ENCODE data around the gene ETS2.

The ETS2 gene

GRCh38 chr21:38863843-38864363 is 58.2 kb downstream of the ETS2 start:
- Histone ChIP-seq H3F3A (ENCODE audit: insufficient read depth) (no peaks in the 10 kb centered on the region), H3K9ac (ENCODE audit: low read length) (no peak overlapping the region), H3K27ac (ENCODE audit: low read depth, low read length) (no peak overlapping the region), H3K79me2 (ENCODE audit: insufficient read depth, low read length) (no peaks in the 10 kb centered on the region), H3K27me3 (ENCODE audit: low read length) (no peaks in the 10 kb centered on the region), H2AFZ (ENCODE audit: low read depth, low read length, severe bottlenecking) (no peak overlapping the region), H3K9me3 (ENCODE audit: insufficient read depth, low read length) (no peaks in the 10 kb centered on the region), H3K9me2 (replicated peaks; ENCODE audit: insufficient read depth, low read length) (no peaks in the 10 kb centered on the region), H3K36me3 (ENCODE audit: low read length) (no peaks in the 10 kb centered on the region), H3K4me3 (ENCODE audit: insufficient read depth, low read length, poor library complexity, severe bottlenecking) (no peak overlapping the region), H3K4me2 (ENCODE audit: low read depth, low read length, poor library complexity, severe bottlenecking) (no peak overlapping the region), H4K20me1 (ENCODE audit: low read depth, low read length) (no peaks in the 10 kb centered on the region)
- TF ChIP-seq EZH2phosphoT487 (conservative IDR thresholded peaks at IDR 0.05; ENCODE audit: low read length) = no peak
- TF ChIP-seq, protein P1, sequence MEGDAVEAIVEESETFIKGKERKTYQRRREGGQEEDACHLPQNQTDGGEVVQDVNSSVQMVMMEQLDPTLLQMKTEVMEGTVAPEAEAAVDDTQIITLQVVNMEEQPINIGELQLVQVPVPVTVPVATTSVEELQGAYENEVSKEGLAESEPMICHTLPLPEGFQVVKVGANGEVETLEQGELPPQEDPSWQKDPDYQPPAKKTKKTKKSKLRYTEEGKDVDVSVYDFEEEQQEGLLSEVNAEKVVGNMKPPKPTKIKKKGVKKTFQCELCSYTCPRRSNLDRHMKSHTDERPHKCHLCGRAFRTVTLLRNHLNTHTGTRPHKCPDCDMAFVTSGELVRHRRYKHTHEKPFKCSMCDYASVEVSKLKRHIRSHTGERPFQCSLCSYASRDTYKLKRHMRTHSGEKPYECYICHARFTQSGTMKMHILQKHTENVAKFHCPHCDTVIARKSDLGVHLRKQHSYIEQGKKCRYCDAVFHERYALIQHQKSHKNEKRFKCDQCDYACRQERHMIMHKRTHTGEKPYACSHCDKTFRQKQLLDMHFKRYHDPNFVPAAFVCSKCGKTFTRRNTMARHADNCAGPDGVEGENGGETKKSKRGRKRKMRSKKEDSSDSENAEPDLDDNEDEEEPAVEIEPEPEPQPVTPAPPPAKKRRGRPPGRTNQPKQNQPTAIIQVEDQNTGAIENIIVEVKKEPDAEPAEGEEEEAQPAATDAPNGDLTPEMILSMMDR (IDR thresholded peaks at IDR 0.05; ENCODE audit: insufficient read depth, low read length, poor library complexity, severe bottlenecking) = no peak

DNA sequence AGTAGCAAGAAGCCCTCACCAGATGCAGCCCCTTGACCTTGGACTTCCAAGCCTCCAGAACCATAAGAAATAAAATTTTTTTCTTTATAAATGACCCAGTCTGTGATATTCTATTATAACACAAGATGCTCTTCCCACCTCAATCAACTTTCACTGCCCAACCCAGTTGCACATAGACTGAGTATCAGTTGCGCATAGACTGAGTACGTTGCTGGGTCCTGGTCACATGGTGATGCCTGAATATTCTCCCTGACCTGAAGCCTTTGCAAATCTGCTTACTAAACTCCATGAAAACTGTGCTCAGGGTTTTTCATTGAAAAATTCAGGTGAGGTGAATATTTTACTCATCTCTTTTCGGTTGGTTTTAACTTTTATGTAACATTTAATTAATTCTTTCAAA is 59.2 kb downstream of the ETS2 start:
- no peaks in the 10 kb centered on the region for H3K79me2 ChIP-seq (ENCODE audit: insufficient read depth, low read length)
- no peaks in the 10 kb centered on the region for H3F3A ChIP-seq (ENCODE audit: insufficient read depth)
- no peaks in the 10 kb centered on the region for H3K9me3 ChIP-seq (ENCODE audit: insufficient read depth, low read length)
- no peaks in the 10 kb centered on the region for H4K20me1 ChIP-seq (ENCODE audit: low read depth, low read length)
- H3K27me3 ChIP-seq (ENCODE audit: low read length) = no peaks in the 10 kb centered on the region
- no peak overlapping the region for H3K4me2 ChIP-seq (ENCODE audit: low read depth, low read length, poor library complexity, severe bottlenecking)
- H3K36me3 ChIP-seq (ENCODE audit: low read length) = no peaks in the 10 kb centered on the region
- TF ChIP-seq, protein P1 (IDR thresholded peaks at IDR 0.05; ENCODE audit: insufficient read depth, low read length, poor library complexity, severe bottlenecking) = no peak
- TF ChIP-seq EZH2phosphoT487 (conservative IDR thresholded peaks at IDR 0.05; ENCODE audit: low read length) = no peak
- H3K27ac ChIP-seq (ENCODE audit: low read depth, low read length) = no peak overlapping the region
- no peak overlapping the region for H3K9ac ChIP-seq (ENCODE audit: low read length)
- no peak overlapping the region for H3K4me3 ChIP-seq (ENCODE audit: insufficient read depth, low read length, poor library complexity, severe bottlenecking)
- no peaks in the 10 kb centered on the region for H3K9me2 ChIP-seq (replicated peaks; ENCODE audit: insufficient read depth, low read length)
- H2AFZ ChIP-seq (ENCODE audit: low read depth, low read length, severe bottlenecking) = no peak overlapping the region

GRCh38 chr21:38869196-38869595 is 63.5 kb downstream of the ETS2 start:
- H3K4me3 ChIP-seq (ENCODE audit: insufficient read depth, low read length, poor library complexity, severe bottlenecking) = no peak overlapping the region
- H3K36me3 ChIP-seq (ENCODE audit: low read length) = no peaks in the 10 kb centered on the region
- no peaks in the 10 kb centered on the region for H4K20me1 ChIP-seq (ENCODE audit: low read depth, low read length)
- no peaks in the 10 kb centered on the region for H3F3A ChIP-seq (ENCODE audit: insufficient read depth)
- H3K9me3 ChIP-seq (ENCODE audit: insufficient read depth, low read length) = no peaks in the 10 kb centered on the region
- TF ChIP-seq, protein P1 (IDR thresholded peaks at IDR 0.05; ENCODE audit: insufficient read depth, low read length, poor library complexity, severe bottlenecking) = no peak
- no peak for TF ChIP-seq EZH2phosphoT487 (conservative IDR thresholded peaks at IDR 0.05; ENCODE audit: low read length)
- H3K9ac ChIP-seq (ENCODE audit: low read length) = no peak overlapping the region
- no peak overlapping the region for H3K4me2 ChIP-seq (ENCODE audit: low read depth, low read length, poor library complexity, severe bottlenecking)
- no peaks in the 10 kb centered on the region for H3K27me3 ChIP-seq (ENCODE audit: low read length)
- H2AFZ ChIP-seq (ENCODE audit: low read depth, low read length, severe bottlenecking) = no peak overlapping the region
- no peaks in the 10 kb centered on the region for H3K79me2 ChIP-seq (ENCODE audit: insufficient read depth, low read length)
- no peaks in the 10 kb centered on the region for H3K9me2 ChIP-seq (replicated peaks; ENCODE audit: insufficient read depth, low read length)
- H3K27ac ChIP-seq (ENCODE audit: low read depth, low read length) = no peak overlapping the region
